Measurements from ENCODE around the gene KIF2A.

- no peak for TF ChIP-seq CTCF (conservative IDR thresholded peaks at IDR 0.05; ENCODE audit: low read length)
- TF ChIP-seq EZH2phosphoT487 (IDR thresholded peaks at IDR 0.05; ENCODE audit: borderline replicate concordance, low read depth, low read length), result no peak
Measured at GRCh38 chr5:62374090-62374489, 68.1 kb downstream of the KIF2A start.

Measured in OCI-LY7 (cell line).